ENCODE measurements around the gene IL32.

Gene IL32

DNA sequence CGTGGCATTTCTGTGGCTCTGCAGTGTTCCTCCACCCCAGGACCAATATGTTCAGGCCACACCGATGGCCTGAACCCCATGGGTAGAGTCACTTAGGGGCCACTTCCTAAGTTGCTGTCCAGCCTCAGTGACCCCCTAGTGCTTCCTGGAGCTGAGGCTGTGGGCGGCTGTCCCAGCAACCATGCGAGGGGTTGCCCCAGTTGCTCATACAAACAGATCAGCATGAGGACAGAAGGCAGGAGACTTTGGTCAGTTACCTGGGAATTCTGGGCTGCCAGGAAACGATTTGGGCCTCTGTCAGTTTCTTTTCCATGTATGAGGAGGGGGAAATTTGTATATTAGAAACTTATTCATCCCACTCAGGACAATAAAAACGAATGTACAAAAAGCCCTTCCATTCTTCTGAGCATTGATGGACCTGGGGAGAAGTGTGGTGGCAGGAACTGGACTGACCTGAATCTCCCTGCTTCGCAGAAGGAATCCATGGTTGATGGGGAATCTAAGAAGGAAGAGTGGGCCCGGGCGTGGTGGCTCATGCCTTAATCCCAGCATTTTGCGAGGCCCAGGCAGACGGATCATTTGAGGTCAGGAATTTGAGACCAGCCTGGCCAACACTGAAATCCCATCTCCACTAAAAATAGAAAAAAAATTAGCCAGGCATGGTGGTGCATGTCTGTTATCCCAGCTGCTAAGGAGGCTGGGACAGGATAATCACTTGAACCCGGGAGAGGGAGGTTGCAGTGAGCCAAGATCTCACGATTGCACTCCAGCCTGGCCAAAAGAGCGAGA, 4.9 kb upstream of the IL32 start:
- Histone ChIP-seq H3K4me1 (ENCODE audit: control extremely low read depth in 1 of 4, control insufficient read depth in 4 of 4, insufficient read depth in 4 of 4, low read length in 3 of 4) (peaks cover 0 to 52% (median 37%) of the 10 kb centered on the region in 4 experiments), H3K27ac (ENCODE audit: insufficient read depth in 1 of 2, low read depth in 1 of 2, low read length in 2 of 2, poor library complexity in 1 of 2, severe bottlenecking in 2 of 2) (no peak overlapping the region), H3K9me3 (ENCODE audit: control extremely low read depth in 1 of 5, control insufficient read depth in 4 of 5, insufficient read depth in 2 of 5, low read depth in 1 of 5, low read length in 4 of 5) (no peaks in the 10 kb centered on the region), H3K4me3 (ENCODE audit: control insufficient read depth in 1 of 7, extremely low read depth in 1 of 7, insufficient read depth in 4 of 7, low read depth in 2 of 7, low read length in 6 of 7) (no peak overlapping the region), H3K36me3 (ENCODE audit: control insufficient read depth in 4 of 4, insufficient read depth in 4 of 4, low read length in 3 of 4) (no peaks in the 10 kb centered on the region), H3K27me3 (replicated peaks in 2 of 5; ENCODE audit: control insufficient read depth in 4 of 5, insufficient read depth in 5 of 5, low read length in 4 of 5) (peaks cover 0 to 6% (median 0%) of the 10 kb centered on the region in 5 experiments)
- ChIA-PET POLR2A (no interaction called here), CTCF (interaction anchor here (1.1 to 6.6 kb wide), 9 partner anchors 10 to 98 kb away, joined by 3 to 82 read pairs (median 16); partner anchors contain the start of genes ZNF213 and ZSCAN10)
- DNase-seq = no peak
- WGBS (ENCODE audit: insufficient coverage) = 100% methylated on average over 5 of the region's 14 CpGs

DNA sequence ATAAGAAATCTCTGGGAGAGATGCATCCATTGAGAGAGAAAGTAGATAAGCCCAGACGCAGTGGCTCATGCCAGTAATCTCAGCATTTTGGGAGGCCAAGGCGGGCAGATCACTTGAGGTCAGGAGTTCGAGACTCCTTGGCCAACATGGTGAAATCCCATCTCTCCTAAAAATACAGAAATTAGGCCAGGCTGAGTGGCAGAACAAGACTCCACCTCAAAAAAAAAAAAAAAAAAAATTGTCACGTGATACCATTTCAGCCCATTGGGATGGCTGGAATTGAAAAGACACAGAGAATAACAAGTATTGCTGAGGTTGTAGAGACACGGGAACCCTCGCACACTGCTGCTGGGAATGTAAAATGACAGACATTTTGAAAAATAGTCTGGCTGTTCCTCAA, 2.9 kb upstream of the IL32 start:
- peaks cover 0 to 38% (median 22%) of the 10 kb centered on the region in 4 experiments for H3K4me1 ChIP-seq (ENCODE audit: control extremely low read depth in 1 of 4, control insufficient read depth in 4 of 4, insufficient read depth in 4 of 4, low read length in 3 of 4)
- H3K4me3 ChIP-seq (ENCODE audit: control insufficient read depth in 1 of 7, extremely low read depth in 1 of 7, insufficient read depth in 4 of 7, low read depth in 2 of 7, low read length in 6 of 7) = no peak overlapping the region
- peaks cover 0 to 3% (median 0%) of the 10 kb centered on the region in 5 experiments for H3K27me3 ChIP-seq (replicated peaks in 2 of 5; ENCODE audit: control insufficient read depth in 4 of 5, insufficient read depth in 5 of 5, low read length in 4 of 5)
- H3K36me3 ChIP-seq (ENCODE audit: control insufficient read depth in 4 of 4, insufficient read depth in 4 of 4, low read length in 3 of 4) = no peaks in the 10 kb centered on the region
- ChIA-PET CTCF (interaction anchor here (1.1 to 6.5 kb wide), 6 partner anchors 12 to 67 kb away, joined by 3 to 51 read pairs (median 8); partner anchors contain the start of gene ZSCAN10), POLR2A (no interaction called here)
- no peaks in the 10 kb centered on the region for H3K9me3 ChIP-seq (ENCODE audit: control extremely low read depth in 1 of 5, control insufficient read depth in 4 of 5, insufficient read depth in 2 of 5, low read depth in 1 of 5, low read length in 4 of 5)
- no peak for DNase-seq
- WGBS (ENCODE audit: insufficient coverage) = 82% methylated on average over 2 of the region's 6 CpGs
- no peak overlapping the region for H3K27ac ChIP-seq (ENCODE audit: insufficient read depth in 1 of 2, low read depth in 1 of 2, low read length in 2 of 2, poor library complexity in 1 of 2, severe bottlenecking in 2 of 2)

DNA sequence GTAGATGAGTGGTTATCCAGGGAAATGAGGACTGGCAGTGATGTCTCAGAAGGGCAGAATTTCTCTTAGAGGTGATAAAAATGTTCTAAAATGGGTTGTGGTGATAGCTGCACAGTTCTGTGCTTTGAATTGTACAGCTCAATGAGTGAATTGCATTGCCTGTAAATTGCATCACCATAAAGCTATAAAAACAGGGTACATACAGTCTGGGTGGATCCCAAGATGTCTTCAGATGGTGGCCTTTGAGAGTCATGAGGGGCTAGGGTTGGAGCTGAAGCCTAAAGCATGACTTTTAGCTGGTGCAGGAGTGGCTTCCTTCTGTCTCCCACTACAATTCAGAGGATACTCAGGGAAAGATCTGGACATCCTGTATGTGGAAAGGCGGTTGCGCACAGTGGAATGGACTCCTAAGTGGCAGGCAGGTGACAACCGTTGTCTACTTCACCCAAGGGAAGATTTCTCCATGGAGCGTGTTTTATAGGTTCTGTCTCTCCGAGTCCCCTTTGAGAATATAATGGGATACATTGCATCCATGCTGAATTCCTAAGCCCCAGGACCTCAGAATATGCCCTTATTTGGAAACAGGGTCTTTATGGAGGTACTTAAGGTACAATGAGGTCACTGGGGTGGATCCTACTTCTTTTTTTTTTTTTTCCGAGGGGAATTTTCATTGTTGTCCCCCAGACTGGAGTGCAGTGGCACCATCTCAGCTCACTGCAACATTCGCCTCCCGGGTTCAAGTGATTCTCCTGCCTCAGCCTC, 1.6 kb upstream of the IL32 start:
- no peak for DNase-seq
- POLR2A ChIA-PET = interaction anchor here (0.7 kb wide), 1 partner anchor 25 kb away, joined by 3 read pairs; no protein-coding TSS in a partner anchor
- Histone ChIP-seq H3K9me3 (ENCODE audit: control extremely low read depth in 1 of 5, control insufficient read depth in 4 of 5, insufficient read depth in 2 of 5, low read depth in 1 of 5, low read length in 4 of 5) (no peaks in the 10 kb centered on the region), H3K27ac (ENCODE audit: insufficient read depth in 1 of 2, low read depth in 1 of 2, low read length in 2 of 2, poor library complexity in 1 of 2, severe bottlenecking in 2 of 2) (no peak overlapping the region), H3K36me3 (ENCODE audit: control insufficient read depth in 4 of 4, insufficient read depth in 4 of 4, low read length in 3 of 4) (no peaks in the 10 kb centered on the region), H3K4me3 (ENCODE audit: control insufficient read depth in 1 of 7, extremely low read depth in 1 of 7, insufficient read depth in 4 of 7, low read depth in 2 of 7, low read length in 6 of 7) (no peak overlapping the region), H3K27me3 (replicated peaks in 2 of 5; ENCODE audit: control insufficient read depth in 4 of 5, insufficient read depth in 5 of 5, low read length in 4 of 5) (no peaks in the 10 kb centered on the region), H3K4me1 (ENCODE audit: control extremely low read depth in 1 of 4, control insufficient read depth in 4 of 4, insufficient read depth in 4 of 4, low read length in 3 of 4) (peaks cover 0 to 34% (median 11%) of the 10 kb centered on the region in 4 experiments)
- 98% methylated on average over 7 of the region's 8 CpGs for WGBS (ENCODE audit: insufficient coverage)
- CTCF ChIA-PET = interaction anchor here (0.8 to 6.5 kb wide), 10 partner anchors 11 to 105 kb away, joined by 3 to 51 read pairs (median 6); partner anchors contain the start of gene ZSCAN10

DNA sequence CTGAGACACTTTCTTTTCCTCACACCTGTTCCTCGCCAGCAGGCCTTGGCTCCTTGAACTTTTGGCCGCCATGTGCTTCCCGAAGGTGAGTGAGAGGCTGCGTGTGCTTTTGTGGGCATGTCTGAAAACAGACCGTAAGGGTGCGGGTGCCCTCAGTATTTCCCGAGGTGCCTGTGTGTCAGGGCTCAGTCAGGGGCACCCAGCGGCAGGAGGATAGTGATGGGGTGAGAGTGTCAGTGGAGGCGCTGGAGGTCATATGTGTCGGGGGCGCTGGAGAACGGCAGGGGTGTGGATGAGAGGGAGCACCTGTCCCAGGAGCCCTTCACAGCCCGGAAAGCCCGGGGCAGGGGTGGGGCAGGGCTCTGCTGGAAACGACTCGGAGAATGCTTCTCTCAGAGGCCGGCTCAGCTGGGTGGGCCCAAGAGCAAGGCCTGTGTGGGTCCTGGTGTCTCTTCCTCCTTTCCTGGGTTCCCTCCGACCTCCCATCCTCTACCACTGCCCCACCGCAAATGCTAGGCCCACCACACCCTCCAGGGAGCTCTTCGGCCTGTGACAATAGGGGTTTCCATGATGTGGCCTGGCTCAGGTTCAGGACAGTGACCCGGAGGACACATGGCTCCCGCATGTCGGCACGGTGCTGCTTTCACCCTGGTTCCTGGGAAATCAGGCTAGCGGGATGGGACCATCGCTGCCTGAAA, 451 bp downstream of the IL32 start:
- CTCF ChIA-PET = interaction anchor here (1.3 to 2.1 kb wide), 2 partner anchors 9 to 21 kb away, joined by 4 to 5 read pairs; no protein-coding TSS in a partner anchor
- Histone ChIP-seq H3K4me1 (ENCODE audit: control extremely low read depth in 1 of 4, control insufficient read depth in 4 of 4, insufficient read depth in 4 of 4, low read length in 3 of 4) (peaks cover 0 to 32% (median 3%) of the 10 kb centered on the region in 4 experiments), H3K9me3 (ENCODE audit: control extremely low read depth in 1 of 5, control insufficient read depth in 4 of 5, insufficient read depth in 2 of 5, low read depth in 1 of 5, low read length in 4 of 5) (no peaks in the 10 kb centered on the region), H3K27me3 (replicated peaks in 2 of 5; ENCODE audit: control insufficient read depth in 4 of 5, insufficient read depth in 5 of 5, low read length in 4 of 5) (no peaks in the 10 kb centered on the region), H3K4me3 (ENCODE audit: control insufficient read depth in 1 of 7, extremely low read depth in 1 of 7, insufficient read depth in 4 of 7, low read depth in 2 of 7, low read length in 6 of 7) (no peak overlapping the region), H3K36me3 (ENCODE audit: control insufficient read depth in 4 of 4, insufficient read depth in 4 of 4, low read length in 3 of 4) (no peaks in the 10 kb centered on the region), H3K27ac (ENCODE audit: insufficient read depth in 1 of 2, low read depth in 1 of 2, low read length in 2 of 2, poor library complexity in 1 of 2, severe bottlenecking in 2 of 2) (no peak overlapping the region)
- WGBS (ENCODE audit: insufficient coverage) = 96% methylated on average over 26 of the region's 26 CpGs
- POLR2A ChIA-PET = interaction anchor here (0.6 kb wide), 1 partner anchor 58 kb away, joined by 3 read pairs; no protein-coding TSS in a partner anchor
- DNase-seq = no peak

DNA sequence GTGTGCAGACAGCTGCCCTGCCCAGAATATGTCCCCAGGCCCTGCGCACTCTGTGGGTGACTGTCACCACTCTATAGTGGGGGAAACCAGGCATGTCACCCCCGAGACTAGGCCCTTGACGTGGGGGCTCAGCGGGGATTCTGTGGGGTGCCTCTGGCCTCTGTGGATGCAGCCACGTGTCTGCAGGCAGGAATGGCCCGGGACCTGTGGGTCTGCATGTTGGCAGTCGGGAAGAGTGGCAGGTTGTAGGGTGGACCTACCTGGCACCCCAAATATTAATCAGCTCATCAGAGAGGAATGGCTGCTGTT, 954 bp downstream of the IL32 start:
- H3K9me3 ChIP-seq (ENCODE audit: control extremely low read depth in 1 of 5, control insufficient read depth in 4 of 5, insufficient read depth in 2 of 5, low read depth in 1 of 5, low read length in 4 of 5) = no peaks in the 10 kb centered on the region
- peaks cover 0 to 37% (median 4%) of the 10 kb centered on the region in 4 experiments for H3K4me1 ChIP-seq (ENCODE audit: control extremely low read depth in 1 of 4, control insufficient read depth in 4 of 4, insufficient read depth in 4 of 4, low read length in 3 of 4)
- 97% methylated on average over 7 of the region's 7 CpGs for WGBS (ENCODE audit: insufficient coverage)
- no peaks in the 10 kb centered on the region for H3K27me3 ChIP-seq (replicated peaks in 2 of 5; ENCODE audit: control insufficient read depth in 4 of 5, insufficient read depth in 5 of 5, low read length in 4 of 5)
- DNase-seq = no peak
- no peak overlapping the region for H3K27ac ChIP-seq (ENCODE audit: insufficient read depth in 1 of 2, low read depth in 1 of 2, low read length in 2 of 2, poor library complexity in 1 of 2, severe bottlenecking in 2 of 2)
- H3K36me3 ChIP-seq (ENCODE audit: control insufficient read depth in 4 of 4, insufficient read depth in 4 of 4, low read length in 3 of 4) = no peaks in the 10 kb centered on the region
- H3K4me3 ChIP-seq (ENCODE audit: control insufficient read depth in 1 of 7, extremely low read depth in 1 of 7, insufficient read depth in 4 of 7, low read depth in 2 of 7, low read length in 6 of 7) = no peak overlapping the region
- ChIA-PET POLR2A (no interaction called here), CTCF (interaction anchor here (2.1 kb wide), 1 partner anchor 21 kb away, joined by 5 read pairs; no protein-coding TSS in a partner anchor)

DNA sequence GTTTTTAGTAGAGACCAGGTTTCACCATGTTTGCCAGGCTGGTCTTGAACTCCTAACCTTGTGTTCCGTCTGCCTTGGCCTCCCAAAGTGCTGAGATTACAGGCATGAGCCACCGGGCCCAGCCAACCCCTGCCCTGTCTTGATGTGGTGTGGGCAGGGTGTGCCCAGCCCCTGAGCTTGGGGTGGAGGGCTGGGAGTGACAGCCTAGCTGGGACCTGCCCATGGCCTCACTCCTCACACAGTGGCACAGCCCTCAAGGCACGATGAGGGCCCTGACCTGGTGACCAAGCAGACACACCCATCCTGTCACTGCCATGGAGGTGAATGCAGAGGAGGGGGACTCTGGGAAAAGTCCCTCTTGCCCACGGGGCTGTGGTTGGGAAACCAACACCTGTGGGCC, 3.0 kb downstream of the IL32 start:
- DNase-seq = no peak
- Histone ChIP-seq H3K9me3 (ENCODE audit: control extremely low read depth in 1 of 5, control insufficient read depth in 4 of 5, insufficient read depth in 2 of 5, low read depth in 1 of 5, low read length in 4 of 5) (no peaks in the 10 kb centered on the region), H3K4me1 (ENCODE audit: control extremely low read depth in 1 of 4, control insufficient read depth in 4 of 4, insufficient read depth in 4 of 4, low read length in 3 of 4) (peaks cover 0 to 46% (median 12%) of the 10 kb centered on the region in 4 experiments), H3K27ac (ENCODE audit: insufficient read depth in 1 of 2, low read depth in 1 of 2, low read length in 2 of 2, poor library complexity in 1 of 2, severe bottlenecking in 2 of 2) (no peak overlapping the region), H3K4me3 (ENCODE audit: control insufficient read depth in 1 of 7, extremely low read depth in 1 of 7, insufficient read depth in 4 of 7, low read depth in 2 of 7, low read length in 6 of 7) (no peak overlapping the region), H3K36me3 (ENCODE audit: control insufficient read depth in 4 of 4, insufficient read depth in 4 of 4, low read length in 3 of 4) (no peaks in the 10 kb centered on the region), H3K27me3 (replicated peaks in 2 of 5; ENCODE audit: control insufficient read depth in 4 of 5, insufficient read depth in 5 of 5, low read length in 4 of 5) (no peaks in the 10 kb centered on the region)
- 91% methylated on average over 4 of the region's 4 CpGs for WGBS (ENCODE audit: insufficient coverage)
- CTCF ChIA-PET = interaction anchor here (1.5 kb wide), 1 partner anchor 63 kb away, joined by 3 read pairs; no protein-coding TSS in a partner anchor
- POLR2A ChIA-PET = no interaction called here
